HG02973 (cell line): Measurements from ENCODE around the gene LRRC57.
"Not testable (repeated sequence)": the region's sequence is repeated elsewhere in the genome, so short reads cannot be mapped to it uniquely, and the experiment has no call there.

Source experiments
- ATAC-seq: cut with Tn5 transposase; IDR thresholded peaks from one replicate; pipeline ENCODE4 v1.9.1; 2021; ENCODE audit warnings: moderate library complexity; ENCODE audit not compliant: unreplicated experiment

Gene LRRC57

GRCh38 chr15:42548249-42549031 is at the start of gene LRRC57, which contains the start of gene HAUS2:
Gene LRRC57 (minus strand): TSS chr15:42548793. CDS start chr15:42548434, 359 bp downstream.
Gene HAUS2 (plus strand): TSS chr15:42548838. CDS start chr15:42548873, 35 bp downstream.
- ATAC-seq: peak; percentile 67

GRCh38 chr15:42595626-42596240 is 47.1 kb upstream of the LRRC57 start:
- ATAC-seq: no peak

DNA sequence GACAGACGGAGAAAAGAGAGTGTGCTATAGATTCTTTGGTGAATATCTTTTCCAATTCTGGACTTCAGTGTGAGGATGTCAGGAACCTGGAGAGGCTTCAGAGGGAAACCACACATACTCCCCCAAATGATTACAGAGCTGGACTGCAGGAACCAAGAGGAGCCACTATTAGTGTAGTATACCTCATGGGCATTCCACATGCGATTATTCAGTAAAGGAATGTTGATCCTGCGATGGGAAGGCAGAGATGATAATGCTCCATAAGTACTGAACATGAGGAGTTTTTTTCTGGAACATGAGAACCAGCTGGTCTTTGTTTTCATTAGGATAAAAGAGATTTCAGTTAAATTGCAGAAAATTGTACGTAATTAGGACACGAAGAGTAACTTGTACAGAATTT is 45.5 kb upstream of the LRRC57 start:
- no peak for ATAC-seq

GRCh38 chr15:42593143-42593542 is 44.5 kb upstream of the LRRC57 start:
- no peak for ATAC-seq

- no peak for ATAC-seq
Observed at GRCh38 chr15:42592716-42593115, 44.1 kb upstream of the LRRC57 start.

DNA sequence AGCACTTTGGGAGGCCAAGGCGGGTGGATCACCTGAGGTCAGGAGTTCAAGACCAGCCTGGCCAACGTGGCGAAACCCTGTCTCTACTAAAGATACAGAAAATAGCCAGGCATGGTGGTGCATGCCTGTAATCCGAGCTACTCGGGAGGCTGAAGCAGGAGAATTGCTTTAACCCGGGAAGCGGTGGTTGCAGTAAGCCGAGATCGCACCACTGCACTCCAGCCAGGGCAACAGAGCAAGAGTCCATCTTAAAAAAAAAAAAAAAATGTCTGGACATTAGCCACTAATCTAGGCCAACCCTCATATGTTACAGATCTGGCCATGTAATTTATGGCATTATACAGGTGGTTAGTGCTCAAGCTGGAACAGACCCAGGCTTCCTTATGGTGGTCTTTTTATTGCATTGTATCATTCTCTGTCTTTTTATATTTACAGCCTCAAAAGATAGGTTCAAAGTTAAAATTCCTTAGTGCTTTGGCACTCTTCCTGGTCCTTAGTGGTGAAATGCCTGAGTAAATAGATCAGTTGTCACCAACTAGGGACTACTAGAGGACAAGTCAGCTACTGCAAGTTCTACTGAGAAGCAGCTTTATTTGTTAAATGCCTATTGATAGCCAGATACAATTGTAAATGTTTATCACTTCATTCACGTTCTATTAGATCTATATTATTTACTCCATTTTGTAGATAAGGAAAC is 42.8 kb upstream of the LRRC57 start:
- no peak for ATAC-seq

- no peak for ATAC-seq
Observed at GRCh38 chr15:42590619-42591237, 42.1 kb upstream of the LRRC57 start.

- no peak for ATAC-seq
Observed at GRCh38 chr15:42584031-42584765, 35.6 kb upstream of the LRRC57 start.

DNA sequence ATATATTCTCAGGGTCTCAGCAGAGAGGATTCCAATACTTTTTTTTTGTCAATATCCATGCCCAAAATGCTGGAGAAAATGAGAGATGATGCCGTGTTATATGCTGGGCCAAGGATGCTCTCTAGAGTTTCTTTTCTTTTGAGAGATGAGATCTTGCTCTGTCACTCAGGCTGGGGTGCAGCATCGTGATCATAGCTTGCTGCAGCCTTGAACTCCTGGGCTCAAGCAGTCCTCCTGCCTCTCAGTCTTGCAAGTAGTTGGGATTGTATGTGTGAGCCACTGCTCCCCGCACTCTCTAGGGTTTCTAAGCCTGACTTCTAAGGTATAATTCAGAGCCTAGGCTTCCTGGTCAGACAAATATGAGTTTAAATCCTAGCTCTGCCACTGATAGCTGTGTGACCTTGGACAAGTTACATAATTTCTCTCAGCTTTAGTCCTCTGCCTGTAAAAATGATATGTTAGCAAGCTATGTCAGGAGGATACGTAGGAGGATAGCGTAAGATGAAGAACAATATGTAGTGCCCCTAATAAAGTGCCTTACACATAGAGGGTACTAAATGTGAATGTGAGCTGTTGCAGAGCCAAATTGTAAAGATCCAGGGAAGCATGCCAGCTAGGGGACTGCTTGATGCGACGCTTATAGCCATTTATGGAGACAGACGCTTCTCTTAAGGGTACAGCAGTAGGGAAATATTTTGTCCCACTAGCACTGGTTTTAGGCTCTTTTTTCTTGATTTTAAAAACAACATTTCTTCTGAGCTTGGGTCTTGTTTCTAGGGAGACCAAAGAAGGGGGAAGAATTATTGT is 34.2 kb upstream of the LRRC57 start:
- no peak for ATAC-seq

GRCh38 chr15:42581272-42581730 is 32.7 kb upstream of the LRRC57 start:
- ATAC-seq: peak; percentile 64

DNA sequence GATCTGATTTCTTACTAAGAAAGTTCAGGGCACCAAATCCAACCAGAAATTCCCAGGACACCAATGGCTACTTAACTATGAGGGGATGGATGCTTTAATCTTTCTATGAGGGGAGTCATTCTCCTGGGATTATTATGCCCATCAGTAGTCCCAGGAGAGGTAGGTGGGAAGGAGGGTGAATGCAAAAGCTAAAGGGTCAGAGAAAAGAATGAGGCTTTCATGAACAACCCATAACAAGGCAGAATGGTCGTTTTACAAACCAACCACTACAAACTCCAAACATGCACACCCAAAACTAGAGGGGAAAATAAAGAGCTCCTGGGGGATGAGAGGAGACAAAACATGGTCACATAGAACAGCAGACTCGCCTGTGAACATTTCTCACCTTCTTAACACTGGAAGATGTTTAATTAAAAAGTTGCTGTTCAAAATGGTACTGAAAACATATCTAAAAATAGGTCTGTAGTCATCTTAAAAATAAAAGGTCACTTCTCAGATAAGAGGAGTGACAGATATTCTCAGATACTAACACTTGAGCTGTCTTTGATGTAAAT is 30.5 kb upstream of the LRRC57 start:
- no peak for ATAC-seq

DNA sequence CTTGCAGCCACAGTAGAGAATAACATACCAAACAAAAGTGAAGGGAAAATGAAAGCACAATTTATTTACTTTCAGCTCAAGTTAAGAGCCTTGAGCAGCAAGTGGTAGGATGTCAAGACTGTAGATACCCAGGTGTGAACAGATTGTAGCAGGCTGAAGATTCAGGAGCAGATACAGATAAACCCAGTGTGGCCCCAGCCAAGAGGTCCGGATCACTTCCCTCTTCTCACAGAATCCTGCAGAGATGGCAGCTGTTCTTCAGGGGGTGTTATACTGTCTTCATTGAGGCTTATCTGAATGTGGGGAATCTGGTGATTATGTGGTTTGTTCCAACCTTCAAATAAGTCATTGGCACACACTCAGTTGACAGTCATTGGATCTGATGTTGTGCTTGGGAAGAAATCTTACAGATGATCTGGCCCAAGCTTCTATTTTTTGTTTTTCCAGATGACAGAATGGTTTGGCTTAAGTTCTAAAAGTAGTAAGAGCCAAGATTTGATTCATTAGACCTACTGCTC is 29.0 kb upstream of the LRRC57 start:
- no peak for ATAC-seq

DNA sequence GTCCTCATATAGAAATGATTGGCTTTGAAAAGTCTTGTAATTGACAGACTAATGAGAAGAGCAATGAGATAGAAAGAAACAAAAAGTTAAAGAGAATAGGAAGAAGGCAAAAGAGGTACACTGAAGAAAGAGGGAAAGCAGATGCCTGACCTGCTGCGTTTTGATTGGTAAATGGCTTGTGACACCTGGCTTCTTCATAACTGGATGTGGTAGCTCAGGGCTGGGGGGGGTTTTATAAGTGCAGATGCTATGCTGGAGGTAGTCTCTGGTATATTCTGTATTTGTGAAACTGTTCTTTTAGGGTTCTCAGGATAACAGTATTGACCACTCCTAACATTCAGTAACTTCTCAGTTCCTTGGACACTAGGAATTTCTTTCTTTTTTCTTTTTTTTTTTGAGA is 28.2 kb upstream of the LRRC57 start:
- ATAC-seq: no peak

- ATAC-seq: no peak
Observed at GRCh38 chr15:42576040-42576594, 27.5 kb upstream of the LRRC57 start.

- peak; percentile 85 for ATAC-seq
Observed at GRCh38 chr15:42575188-42576039, 26.8 kb upstream of the LRRC57 start, which contains the start of gene STARD9. Gene STARD9 (plus strand): TSS chr15:42575606. CDS start chr15:42575716, 110 bp downstream.

- ATAC-seq: no peak
Observed at GRCh38 chr15:42558739-42559138, 10.1 kb upstream of the LRRC57 start.

DNA sequence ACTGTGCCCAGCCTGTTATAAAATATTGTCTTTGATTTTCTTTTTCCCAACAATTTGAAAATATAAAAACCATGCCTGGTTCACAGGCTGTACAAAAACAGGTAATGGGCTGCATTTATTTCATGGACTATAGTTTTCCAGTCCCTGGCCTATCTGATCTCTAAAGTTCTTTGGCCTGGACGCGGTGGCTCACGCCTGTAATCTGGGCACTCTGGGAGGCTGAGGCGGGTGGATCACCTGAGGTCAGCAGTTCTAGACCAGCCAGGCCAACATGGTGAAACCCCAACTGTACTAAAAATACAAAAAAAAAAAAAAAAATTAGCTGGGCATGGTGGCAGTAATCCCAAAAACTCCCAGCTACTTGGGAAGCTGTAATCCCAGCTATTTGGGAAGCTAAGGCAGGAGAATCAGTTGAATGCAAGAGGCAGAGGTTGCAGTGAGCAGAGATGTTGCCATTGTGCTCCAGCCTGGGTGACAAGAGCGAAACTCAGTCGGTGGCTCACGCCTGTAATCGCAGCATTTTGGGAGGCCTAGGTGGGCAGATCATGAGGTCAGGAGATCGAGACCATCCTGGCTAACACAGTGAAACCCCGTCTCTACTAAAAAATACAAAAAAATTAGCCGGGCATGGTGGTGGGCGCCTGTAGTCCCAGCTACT is 8.1 kb upstream of the LRRC57 start:
- not testable (repeated sequence) for ATAC-seq
